ENCODE measurements around the gene RET.

The RET gene

DNA sequence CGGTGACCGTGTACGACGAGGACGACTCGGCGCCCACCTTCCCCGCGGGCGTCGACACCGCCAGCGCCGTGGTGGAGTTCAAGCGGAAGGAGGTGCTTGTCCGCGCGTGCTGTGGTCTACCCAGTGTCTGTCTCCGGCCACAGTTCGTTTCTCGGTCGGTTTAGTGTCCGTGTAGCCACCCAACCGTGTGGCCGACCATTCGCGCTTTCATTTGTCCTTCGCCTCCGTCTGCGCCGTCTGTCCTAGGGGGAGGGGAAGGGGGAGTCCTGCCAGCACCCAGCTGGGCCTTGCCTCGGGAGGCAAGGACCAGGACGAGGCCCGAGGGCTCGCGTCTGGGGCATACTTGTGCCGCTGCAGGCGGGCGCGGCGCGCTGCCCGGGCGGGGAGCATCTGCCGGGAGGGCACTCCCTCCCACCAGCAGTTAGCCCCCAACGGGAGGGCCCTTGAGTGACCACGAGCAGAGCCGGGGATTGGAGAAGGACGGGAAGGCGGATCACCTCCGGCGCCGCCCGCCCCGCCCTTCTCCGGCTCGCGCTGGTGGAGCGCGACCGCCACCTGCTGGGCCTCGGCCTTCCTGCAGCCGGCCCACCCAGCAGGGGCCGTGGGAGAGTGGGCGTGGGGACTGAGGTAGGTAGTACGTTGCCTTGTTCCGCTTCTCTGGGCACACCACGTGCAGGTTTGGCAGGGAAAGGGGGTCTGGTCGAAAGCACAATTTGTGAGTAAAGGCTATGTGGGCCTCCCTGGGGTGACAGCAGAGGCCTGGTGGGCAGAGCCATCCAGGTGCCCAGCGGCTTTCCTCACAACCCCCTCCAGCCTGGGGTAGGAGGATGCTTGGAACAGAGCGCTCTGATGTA is 28.5 kb downstream of the RET start:
- in situ Hi-C loops (cut with MboI; ENCODE audit: low sequenced_read_pairs) = loop anchor here (25.0 kb wide), 1 partner anchor 243 kb away; no protein-coding TSS in a partner anchor

DNA sequence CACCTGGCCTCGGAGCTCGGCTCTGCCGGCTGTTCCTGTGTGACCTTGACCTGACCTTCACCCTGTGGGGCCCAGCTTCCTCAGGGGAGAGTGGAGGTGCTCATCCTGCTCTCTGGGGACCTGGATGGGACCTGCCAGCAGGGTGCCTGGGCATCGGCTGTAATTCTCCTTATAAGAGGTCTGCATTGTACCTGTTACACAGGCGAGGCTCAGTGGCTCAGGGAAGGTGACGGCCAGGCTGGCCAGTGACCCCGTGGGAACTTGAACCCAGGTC is 29.0 kb downstream of the RET start:
- in situ Hi-C loops (cut with MboI; ENCODE audit: low sequenced_read_pairs) = loop anchor here (25.0 kb wide), 1 partner anchor 244 kb away; no protein-coding TSS in a partner anchor

DNA sequence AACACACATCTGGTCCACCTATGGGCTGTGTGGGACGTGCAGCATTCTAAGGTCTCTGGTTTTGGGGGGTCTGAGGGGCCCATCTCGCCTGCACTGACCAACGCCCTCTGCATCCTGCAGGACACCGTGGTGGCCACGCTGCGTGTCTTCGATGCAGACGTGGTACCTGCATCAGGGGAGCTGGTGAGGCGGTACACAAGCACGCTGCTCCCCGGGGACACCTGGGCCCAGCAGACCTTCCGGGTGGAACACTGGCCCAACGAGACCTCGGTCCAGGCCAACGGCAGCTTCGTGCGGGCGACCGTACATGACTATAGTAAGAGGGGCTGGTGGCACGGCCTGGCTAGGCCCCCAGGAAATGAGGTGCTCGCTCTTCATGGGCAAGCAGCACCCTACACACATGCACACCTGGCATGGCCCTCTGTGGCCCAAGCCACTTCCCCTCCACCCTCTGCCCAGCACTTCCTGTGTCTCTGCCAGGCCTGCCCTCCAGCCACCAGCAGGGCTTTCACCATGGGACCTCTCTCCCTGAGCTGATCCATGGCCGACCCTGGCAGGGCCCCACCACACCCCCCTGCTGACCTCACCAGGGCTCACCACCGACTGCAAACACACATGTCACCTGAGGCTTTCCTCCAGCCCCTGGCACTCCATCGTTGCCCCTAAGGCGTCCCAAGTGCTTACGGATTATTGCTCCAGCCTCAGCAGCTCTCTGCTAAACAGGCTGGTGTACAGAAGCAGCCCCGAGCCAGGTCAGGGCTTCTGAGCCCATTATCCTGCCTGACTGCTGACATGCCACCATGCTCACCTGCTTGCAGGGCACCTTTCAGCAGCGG is 29.6 kb downstream of the RET start:
- in situ Hi-C loops (cut with MboI; ENCODE audit: low sequenced_read_pairs) = loop anchor here (25.0 kb wide), 1 partner anchor 244 kb away; no protein-coding TSS in a partner anchor

DNA sequence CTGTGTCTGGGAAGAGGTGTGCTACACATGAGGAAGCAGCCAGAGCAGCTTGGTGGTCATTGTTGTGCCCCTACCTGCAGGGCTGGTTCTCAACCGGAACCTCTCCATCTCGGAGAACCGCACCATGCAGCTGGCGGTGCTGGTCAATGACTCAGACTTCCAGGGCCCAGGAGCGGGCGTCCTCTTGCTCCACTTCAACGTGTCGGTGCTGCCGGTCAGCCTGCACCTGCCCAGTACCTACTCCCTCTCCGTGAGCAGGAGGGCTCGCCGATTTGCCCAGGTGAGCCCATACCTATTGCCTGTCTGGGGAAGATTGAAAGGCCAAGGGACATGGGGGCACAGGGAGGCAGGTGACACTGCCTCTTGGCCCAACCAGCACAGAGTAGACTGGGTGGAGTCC is 32.1 kb downstream of the RET start:
- in situ Hi-C loops (cut with MboI; ENCODE audit: low sequenced_read_pairs) = loop anchor here (25.0 kb wide), 1 partner anchor 247 kb away; no protein-coding TSS in a partner anchor

DNA sequence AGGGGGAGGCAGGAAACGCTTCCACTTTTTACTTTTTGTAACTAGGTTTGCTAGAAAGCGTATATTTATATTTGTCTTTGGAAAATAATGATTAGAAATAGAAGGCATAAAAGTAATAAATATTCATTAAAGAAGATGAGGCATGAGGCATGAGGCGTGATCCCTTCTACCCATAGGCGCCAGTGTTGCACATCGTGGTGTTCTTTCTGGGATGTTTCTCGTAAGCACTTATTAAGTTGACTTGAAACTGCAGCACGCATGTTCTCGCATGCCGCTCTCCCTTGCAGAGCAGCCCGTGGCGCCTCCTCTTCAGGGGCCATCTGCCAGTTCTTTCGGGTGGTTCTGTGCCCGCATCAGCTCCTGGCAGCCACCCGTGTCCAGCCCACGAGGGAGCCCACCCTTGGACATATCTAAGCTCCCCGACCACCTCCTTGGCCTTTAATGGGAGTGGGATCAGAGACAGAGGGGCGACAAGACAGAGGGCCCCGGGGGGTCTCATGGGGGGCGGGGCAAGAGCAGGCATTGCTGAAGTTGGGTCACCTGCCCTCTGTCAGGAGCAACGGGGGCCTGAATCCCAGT is 32.9 kb downstream of the RET start:
- in situ Hi-C loops (cut with MboI; ENCODE audit: low sequenced_read_pairs) = loop anchor here (25.0 kb wide), 1 partner anchor 247 kb away; no protein-coding TSS in a partner anchor

DNA sequence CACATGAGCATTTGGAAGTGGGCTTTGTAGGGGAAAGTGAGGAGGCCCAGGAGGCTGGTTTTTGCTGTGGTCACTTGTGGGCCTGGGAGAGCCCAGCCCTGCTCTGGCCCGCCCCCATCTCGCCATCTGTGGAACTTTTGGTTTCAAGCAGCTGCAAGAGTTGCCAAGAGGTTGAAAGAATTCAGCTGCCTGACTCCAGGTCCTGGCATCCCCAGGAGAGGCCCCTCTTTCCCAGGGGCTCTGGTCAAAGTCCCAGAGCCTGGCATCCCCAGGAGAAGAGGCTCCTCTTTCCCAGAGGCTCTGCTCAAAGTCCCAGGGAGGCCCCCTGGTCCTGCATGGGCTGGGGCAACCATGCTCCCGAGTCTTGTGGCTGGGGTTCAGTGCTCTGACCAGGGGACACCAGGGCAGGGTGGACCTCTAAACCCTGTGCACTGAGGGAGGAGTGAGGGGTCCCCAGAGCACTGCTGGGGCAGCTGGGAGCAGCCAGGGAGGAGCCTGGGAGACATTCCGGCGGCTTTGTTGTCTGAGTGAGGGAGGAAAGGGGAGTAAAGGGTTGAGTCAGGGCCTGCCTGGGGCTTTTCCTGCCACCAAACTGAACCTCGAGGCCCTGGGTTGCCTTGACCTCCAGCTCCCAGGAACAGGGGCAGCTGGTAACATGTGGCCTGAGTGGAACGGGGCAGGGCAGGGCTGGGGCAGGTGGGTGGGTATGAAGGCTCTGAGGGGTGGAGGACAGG is 33.6 kb downstream of the RET start:
- in situ Hi-C loops (cut with MboI; ENCODE audit: low sequenced_read_pairs) = loop anchor here (25.0 kb wide), 1 partner anchor 248 kb away; no protein-coding TSS in a partner anchor

DNA sequence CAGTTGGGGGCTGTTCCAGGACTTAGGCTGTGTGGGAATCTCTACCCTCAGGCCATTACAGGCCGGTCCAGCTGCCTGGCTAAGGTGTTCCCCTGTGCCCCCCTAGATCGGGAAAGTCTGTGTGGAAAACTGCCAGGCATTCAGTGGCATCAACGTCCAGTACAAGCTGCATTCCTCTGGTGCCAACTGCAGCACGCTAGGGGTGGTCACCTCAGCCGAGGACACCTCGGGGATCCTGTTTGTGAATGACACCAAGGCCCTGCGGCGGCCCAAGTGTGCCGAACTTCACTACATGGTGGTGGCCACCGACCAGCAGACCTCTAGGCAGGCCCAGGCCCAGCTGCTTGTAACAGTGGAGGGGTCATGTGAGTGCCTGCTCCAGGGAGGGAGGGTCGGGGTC is 34.2 kb downstream of the RET start:
- in situ Hi-C loops (cut with MboI; ENCODE audit: low sequenced_read_pairs) = loop anchor here (25.0 kb wide), 1 partner anchor 249 kb away; no protein-coding TSS in a partner anchor

DNA sequence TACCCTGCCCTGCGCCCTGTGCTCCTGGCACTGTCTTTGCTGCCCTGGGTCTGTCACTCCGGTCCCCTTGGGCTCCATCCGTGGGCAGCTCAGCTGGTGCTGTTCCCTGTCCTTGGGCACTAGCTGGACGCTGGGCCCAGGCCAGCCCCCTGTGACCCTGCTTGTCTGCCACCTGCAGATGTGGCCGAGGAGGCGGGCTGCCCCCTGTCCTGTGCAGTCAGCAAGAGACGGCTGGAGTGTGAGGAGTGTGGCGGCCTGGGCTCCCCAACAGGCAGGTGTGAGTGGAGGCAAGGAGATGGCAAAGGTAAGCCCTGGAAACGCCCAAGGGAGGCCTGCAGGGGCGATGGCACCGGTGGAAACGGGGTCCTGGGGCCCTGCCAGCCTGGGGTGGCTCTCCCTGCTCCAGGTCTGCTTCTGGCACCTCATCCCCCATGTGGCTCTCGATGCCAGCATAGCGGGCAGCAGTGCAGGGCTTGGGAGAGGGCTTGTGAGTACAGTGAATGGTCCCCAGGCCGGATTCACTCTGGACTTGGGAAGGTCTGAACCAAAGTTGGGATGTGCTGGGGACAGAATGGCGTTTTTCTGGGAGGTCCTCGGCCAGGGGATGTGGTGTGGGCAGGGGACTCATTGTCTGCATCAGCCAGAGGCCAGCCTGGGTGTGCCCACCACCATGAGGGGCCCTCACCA is 35.2 kb downstream of the RET start:
- in situ Hi-C loops (cut with MboI; ENCODE audit: low sequenced_read_pairs) = loop anchor here (25.0 kb wide), 1 partner anchor 250 kb away; no protein-coding TSS in a partner anchor

DNA sequence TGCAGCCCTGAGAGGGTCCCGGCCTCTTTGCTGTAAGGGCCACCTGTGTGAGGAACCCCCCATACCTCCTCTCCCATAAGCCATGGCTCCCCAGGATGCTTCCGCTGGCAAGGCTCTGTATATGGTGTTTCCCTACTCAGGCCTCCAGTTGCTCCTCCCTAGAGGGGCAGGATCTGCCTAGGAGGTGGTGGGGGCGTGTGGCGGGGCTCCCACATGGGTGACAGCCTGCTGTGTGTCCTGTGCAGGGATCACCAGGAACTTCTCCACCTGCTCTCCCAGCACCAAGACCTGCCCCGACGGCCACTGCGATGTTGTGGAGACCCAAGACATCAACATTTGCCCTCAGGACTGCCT is 35.7 kb downstream of the RET start:
- in situ Hi-C loops (cut with MboI; ENCODE audit: low sequenced_read_pairs) = loop anchor here (25.0 kb wide), 1 partner anchor 250 kb away; no protein-coding TSS in a partner anchor

DNA sequence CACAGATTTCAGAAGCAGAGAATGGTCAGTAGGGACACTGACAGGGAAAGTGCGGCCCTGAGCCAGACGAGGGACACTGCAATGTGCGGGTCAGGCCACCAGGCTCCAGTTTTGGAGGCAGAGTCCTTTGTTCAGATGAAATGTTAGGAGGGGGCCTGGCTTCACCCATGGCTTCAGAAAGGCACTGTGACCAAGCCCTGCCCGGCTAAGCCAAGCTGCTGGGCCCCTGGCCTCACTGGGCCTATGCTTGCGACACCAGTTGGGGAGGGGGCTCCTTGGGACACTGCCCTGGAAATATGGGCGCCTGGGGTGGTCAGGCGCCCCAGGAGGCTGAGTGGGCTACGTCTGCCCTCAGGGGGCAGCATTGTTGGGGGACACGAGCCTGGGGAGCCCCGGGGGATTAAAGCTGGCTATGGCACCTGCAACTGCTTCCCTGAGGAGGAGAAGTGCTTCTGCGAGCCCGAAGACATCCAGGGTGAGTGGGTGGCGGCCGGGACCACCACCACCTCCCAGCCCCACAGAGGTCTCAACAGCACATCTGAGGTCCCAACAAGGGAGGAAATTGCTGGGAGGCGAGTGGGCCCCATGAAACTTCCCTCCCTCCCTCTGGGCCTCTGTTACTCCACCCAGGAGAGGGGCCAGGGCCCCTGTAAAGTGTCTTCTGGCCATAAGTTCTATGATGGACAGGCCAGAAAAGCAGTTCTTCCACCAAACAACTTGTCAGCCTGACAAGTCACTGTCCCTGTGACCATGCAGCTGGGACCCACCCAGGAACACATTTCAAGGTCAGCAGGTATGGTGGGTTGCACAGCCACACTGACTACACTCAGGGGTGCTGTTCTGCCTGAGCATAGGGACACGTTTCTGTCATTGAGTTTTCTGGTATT is 36.6 kb downstream of the RET start:
- in situ Hi-C loops (cut with MboI; ENCODE audit: low sequenced_read_pairs) = loop anchor here (25.0 kb wide), 1 partner anchor 251 kb away; no protein-coding TSS in a partner anchor

DNA sequence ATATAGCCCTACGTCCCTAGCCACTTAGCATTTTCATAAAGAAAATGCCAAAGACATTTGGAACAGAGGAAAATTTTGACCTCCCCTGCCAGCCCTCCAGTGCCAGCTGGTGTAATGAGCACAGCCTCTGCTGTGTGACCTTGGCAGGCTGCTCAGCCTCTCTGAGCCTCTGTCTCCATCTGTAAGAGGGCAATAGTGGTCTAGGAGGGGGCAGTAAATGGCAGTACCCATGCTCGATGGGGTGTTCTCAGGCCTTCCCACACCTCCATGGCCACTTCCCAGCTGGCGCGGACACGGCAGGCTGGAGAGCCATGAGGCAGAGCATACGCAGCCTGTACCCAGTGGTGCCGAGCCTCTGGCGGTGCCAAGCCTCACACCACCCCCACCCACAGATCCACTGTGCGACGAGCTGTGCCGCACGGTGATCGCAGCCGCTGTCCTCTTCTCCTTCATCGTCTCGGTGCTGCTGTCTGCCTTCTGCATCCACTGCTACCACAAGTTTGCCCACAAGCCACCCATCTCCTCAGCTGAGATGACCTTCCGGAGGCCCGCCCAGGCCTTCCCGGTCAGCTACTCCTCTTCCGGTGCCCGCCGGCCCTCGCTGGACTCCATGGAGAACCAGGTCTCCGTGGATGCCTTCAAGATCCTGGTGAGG is 37.3 kb downstream of the RET start:
- in situ Hi-C loops (cut with MboI; ENCODE audit: low sequenced_read_pairs) = loop anchor here (25.0 kb wide), 1 partner anchor 252 kb away; no protein-coding TSS in a partner anchor

DNA sequence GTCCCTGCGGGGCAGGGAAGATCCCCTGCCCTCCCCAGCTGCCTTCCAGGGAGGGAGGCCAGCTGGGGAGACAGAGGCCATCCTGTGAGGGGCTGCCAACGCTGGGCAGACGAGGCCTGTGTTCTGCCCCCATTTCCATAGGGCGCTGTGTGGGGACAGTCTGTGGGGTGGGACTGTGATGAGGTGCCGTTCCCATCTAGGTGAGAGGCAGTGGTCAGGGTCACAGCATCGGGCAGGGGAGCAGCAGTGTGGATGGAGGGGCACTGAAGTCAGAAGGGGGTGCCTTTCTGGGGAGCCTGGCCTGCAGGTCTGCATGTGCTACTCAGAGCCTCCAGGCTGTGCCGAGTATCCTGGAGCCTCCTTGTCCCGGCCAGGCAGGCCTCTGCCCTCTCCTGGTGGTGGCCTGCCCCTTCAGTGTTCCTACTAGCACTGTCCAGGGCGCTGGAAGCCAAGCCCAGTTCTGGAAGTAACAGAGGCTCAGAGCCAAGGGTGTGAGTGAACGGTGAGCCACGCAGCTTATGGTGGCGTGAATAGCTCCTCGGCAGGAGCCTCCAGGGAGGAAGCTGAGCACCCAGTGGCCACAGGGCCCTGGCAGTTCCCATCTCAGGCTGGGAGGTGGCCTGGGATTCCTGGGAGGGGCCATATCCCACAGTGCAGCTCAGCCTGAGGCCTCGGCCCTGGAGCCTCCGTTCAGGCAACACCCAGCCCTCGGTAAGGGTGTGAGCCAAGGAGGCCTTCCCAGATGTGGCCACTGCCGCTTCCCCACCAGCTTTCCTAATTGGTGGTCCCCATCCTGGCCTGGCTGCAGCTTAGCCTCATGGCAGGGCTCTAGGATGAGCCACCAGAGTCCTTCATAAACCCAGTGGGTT is 38.1 kb downstream of the RET start:
- in situ Hi-C loops (cut with MboI; ENCODE audit: low sequenced_read_pairs) = loop anchor here (25.0 kb wide), 1 partner anchor 253 kb away; no protein-coding TSS in a partner anchor

DNA sequence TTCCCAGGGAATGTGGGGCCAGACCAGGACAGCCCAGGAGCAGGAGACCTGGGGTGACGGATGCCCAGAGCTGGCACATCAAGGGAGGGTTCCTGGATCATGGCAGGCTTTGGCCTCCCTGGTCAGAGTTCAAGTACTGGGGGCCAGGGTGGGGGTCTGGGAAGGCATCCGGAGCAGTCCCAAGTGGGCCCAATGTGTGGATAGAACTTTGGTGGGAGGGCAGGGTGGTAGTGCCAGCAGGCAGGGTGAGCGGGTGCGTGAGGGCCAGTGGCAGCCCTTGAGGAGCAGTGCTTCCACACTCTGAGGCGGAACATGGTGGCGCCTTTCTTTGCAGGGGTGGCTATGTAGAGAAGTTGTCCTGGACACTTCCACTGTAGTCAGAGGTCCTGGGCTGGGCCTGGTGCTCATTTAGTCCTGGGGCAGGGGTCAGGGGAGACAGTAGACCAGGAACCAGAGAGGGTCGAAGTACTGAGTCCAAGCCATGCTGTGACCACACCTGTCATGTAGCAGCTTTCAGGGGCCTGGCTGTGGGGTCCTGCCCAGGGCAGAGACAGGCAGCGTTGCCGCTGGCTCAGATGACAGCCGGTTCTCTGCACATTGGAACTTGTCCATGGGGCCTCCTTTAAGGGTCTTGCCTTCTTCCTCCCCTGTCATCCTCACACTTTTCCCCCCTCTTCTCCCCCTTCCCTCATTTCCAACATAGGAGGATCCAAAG is 39.2 kb downstream of the RET start:
- in situ Hi-C loops (cut with MboI; ENCODE audit: low sequenced_read_pairs) = loop anchor here (25.0 kb wide), 1 partner anchor 254 kb away; no protein-coding TSS in a partner anchor

DNA sequence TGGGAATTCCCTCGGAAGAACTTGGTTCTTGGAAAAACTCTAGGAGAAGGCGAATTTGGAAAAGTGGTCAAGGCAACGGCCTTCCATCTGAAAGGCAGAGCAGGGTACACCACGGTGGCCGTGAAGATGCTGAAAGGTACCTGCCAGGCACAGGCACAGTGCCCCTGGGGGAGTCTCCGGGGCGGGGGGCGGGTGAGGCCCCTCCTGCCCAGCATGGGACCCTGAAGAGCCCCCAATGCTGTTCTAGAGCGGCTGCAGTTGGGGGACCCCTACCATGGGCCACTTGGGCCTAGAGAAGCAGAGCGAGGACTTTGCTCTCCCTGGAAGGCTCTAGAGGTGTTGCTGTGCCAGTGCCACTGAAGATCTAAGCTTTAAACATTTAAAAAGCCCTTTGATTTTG is 39.7 kb downstream of the RET start:
- in situ Hi-C loops (cut with MboI; ENCODE audit: low sequenced_read_pairs) = loop anchor here (25.0 kb wide), 1 partner anchor 254 kb away; no protein-coding TSS in a partner anchor

DNA sequence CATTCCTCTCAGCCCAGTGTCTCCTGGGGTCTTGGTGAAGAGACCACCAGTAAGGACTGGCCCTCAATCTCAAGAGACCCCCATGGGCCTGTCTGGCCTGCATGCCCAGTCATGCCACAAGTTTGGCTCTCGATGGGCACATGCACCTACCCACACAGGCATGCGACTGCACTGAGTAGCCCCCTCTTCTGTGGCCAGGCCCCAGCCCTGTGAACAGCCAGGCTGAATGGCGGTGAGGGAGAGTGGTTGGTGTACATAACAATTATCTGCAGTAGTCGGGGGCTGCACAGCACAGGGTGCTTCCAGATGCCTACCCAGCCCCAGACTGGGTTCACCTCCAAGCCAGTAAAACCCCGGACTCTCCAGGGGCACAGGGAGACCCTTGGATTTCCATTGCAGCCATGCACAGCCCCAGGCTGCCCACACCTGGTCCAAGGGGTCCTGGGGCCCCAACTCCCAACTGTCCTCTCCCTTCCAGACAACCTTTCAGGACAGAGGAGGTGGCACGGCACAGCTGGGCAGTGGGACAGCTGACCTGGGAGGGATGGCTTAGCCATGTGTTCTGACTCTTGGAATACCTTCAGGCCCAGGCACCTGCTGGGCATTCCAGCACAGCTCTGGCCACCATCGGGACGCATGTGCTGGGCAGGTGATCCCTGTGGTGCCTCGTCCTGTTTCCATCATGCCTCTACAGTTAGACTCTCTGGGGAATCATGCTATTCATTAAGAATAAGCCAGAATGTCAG is 40.3 kb downstream of the RET start:
- in situ Hi-C loops (cut with MboI; ENCODE audit: low sequenced_read_pairs) = loop anchor here (25.0 kb wide), 1 partner anchor 255 kb away; no protein-coding TSS in a partner anchor
